ENCODE data around the gene MIPEP. TPM values are rescaled to one million over a fixed set of nuclear protein-coding genes. Genes with fewer than 3 reads are reported as not detected.

The MIPEP gene
- 16.7 to 29.0 TPM (median 26.2 TPM) in 5 replicates for total RNA-seq (2022; extraction: Qiagen RNA extraction; ENCODE audit: low read depth)

DNA sequence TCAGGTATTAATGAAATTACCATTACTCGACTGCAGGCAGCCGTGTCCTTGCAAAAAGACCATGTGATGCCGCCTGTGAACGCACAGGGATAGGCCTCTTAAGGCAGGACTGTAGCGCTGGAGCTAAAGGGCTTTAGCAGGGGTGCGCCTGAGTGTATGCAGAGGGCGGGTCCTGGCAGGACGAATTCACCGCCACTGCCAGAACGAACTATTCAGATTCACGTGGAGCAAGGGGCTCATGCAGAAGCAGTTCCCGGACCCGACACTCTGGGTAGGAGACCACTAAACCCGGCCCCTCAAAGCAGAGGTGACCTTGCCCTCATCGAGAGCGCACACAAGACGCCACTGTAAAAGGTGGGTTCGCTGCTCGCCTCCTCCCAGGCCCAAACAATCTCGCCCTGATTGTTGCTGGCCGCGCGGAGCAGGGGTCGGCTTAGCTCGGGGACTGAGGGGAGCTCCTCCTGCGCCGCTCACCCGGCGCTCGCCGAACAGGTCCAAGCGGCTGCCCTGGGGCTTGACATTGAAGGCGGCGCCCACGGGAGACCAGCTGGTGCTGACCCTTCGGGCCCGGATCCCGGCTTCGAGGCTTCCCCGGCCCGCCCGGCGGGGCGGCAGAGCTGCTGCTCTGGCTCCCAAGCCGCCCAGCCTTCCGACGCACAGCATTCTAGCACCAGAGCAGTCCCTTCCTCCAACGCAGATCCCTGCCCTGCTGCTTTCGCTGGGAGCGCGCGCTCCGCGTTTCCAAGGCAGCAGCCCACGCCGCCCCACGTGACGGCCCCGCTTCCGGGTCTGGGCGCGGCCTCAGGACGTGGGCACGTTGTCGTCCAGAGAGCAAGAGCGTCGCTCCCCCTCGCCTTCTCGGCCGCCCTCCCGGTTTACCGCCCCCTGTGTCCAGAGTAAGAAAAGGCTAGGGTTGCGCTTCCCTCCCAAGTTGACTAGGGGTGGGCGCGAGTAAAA is at the start of gene MIPEP:
Gene MIPEP, minus strand, starts transcription at position 743 of the 957 bp plus-strand sequence. Its CDS starts 80 bp downstream, at position 663.

GRCh38 chr13:23897452-23897919 is 8.3 kb upstream of the MIPEP start, which contains the start of gene C1QTNF9B:
Gene C1QTNF9B (minus strand): TSS chr13:23897502.

Other genes starting within 250 kb of the MIPEP start
- gene C1QTNF9B, start 8.1 kb upstream of the MIPEP start, total RNA-seq (2022; extraction: Qiagen RNA extraction; ENCODE audit: low read depth) = not detected in 5 replicates